Caki2 (cell line): ENCODE results near the gene KIAA1191. TPM values are rescaled to one million over a fixed set of nuclear protein-coding genes. Genes with fewer than 3 reads are reported as not detected.

Experiments used
- DNase-seq: peaks from one replicate; pipeline ENCODE4 v3.0.0-alpha.2; 2015; ENCODE audit warnings: low read depth
- in situ Hi-C: cut with HindIII; loops from 2 replicates; pipeline ENCODE4 v1.10.0; 2016; ENCODE audit warnings: low sequenced_read_pairs, low pct_unique_long_range_greater_than_20kb, mixed read lengths
- total RNA-seq: library from RNA; depleted of rRNA; stranded (reverse); fragments of >200 nt; shearing (Covaris generic); gene quantifications from 2 replicates; pipeline ENCODE4 v1.2.3, GENCODE V29; 2014; ENCODE audit warnings: low replicate concordance

Gene KIAA1191
- total RNA-seq, 1 experiment from 2014 or later: 141 TPM

- no peak for DNase-seq
- in situ Hi-C loops: no loop called here
These were observed 31.0 kb upstream of the KIAA1191 start for GRCh38 chr5:176392526-176392925.

GRCh38 chr5:176391999-176392398, 30.4 kb upstream of the KIAA1191 start:
- in situ Hi-C loops: no loop called here

GRCh38 chr5:176391479-176391878, 29.9 kb upstream of the KIAA1191 start:
- no peak for DNase-seq
- in situ Hi-C loops: no loop called here

More at GRCh38 chr5:176391999-176392398, 30.4 kb upstream of the KIAA1191 start:
- no peak for DNase-seq

- DNase-seq: no peak
- in situ Hi-C loops: no loop called here
These were observed 27.9 kb upstream of the KIAA1191 start for GRCh38 chr5:176389135-176390123.

- in situ Hi-C loops: no loop called here
- DNase-seq: peak; percentile 98
These were observed 27.0 kb upstream of the KIAA1191 start, which contains the start of the genes HIGD2A and NOP16 for GRCh38 chr5:176388444-176389134. TSS of gene HIGD2A (plus strand) at chr5:176388751. CDS start at chr5:176388820, 69 bp downstream. TSS of gene NOP16 (minus strand) at chr5:176388598. CDS start at chr5:176388539, 59 bp downstream.

- in situ Hi-C loops: no loop called here
- DNase-seq: no peak
These were observed 26.5 kb upstream of the KIAA1191 start for GRCh38 chr5:176388003-176388443.

GRCh38 chr5:176387384-176387925, 25.9 kb upstream of the KIAA1191 start:
- in situ Hi-C loops: no loop called here
- no peak for DNase-seq

GRCh38 chr5:176386491-176386890, 24.9 kb upstream of the KIAA1191 start:
- in situ Hi-C loops: no loop called here
- no peak for DNase-seq

- in situ Hi-C loops: no loop called here
- DNase-seq: no peak
These were observed 23.4 kb upstream of the KIAA1191 start for GRCh38 chr5:176384991-176385390.

GRCh38 chr5:176384366-176384930, 22.9 kb upstream of the KIAA1191 start:
- in situ Hi-C loops: no loop called here
- no peak for DNase-seq

- in situ Hi-C loops: no loop called here
- no peak for DNase-seq
These were observed 22.4 kb upstream of the KIAA1191 start for GRCh38 chr5:176383961-176384360.

GRCh38 chr5:176383248-176383905, 21.8 kb upstream of the KIAA1191 start:
- in situ Hi-C loops: no loop called here
- DNase-seq: no peak

GRCh38 chr5:176382721-176383120, 21.2 kb upstream of the KIAA1191 start:
- in situ Hi-C loops: no loop called here
- DNase-seq: no peak

GRCh38 chr5:176381979-176382378, 20.4 kb upstream of the KIAA1191 start:
- no peak for DNase-seq
- in situ Hi-C loops: no loop called here

GRCh38 chr5:176381423-176381822, 19.9 kb upstream of the KIAA1191 start:
- no peak for DNase-seq
- in situ Hi-C loops: no loop called here

GRCh38 chr5:176379881-176380280, 18.3 kb upstream of the KIAA1191 start:
- DNase-seq: no peak
- in situ Hi-C loops: no loop called here

- DNase-seq: no peak
- in situ Hi-C loops: no loop called here
These were observed 11.7 kb upstream of the KIAA1191 start for GRCh38 chr5:176373100-176373818.
